T-helper 2 cell treated with Interferon-gamma antibody and Interleukin-4, amounts not matched to agents 5 μg/mL and 100 μg/mL, for 36 hours (primary cell): Measurements from ENCODE around the gene TMEM82.

Experiments used
- DNase-seq: peaks from one replicate; pipeline ENCODE4 v3.0.0; 2021; ENCODE audit warnings: low spot score
- H3K27ac Mint-ChIP-seq: one replicate; pipeline ENCODE4 v1.8.0; 2021; ENCODE audit warnings: mild to moderate bottlenecking, mixed read lengths
- H3K27me3 Mint-ChIP-seq: one replicate; pipeline ENCODE4 v1.8.0; 2021; ENCODE audit warnings: low read depth, mixed read lengths
- H3K36me3 Mint-ChIP-seq: one replicate; pipeline ENCODE4 v1.8.0; 2021; ENCODE audit warnings: low read depth, mixed read lengths
- H3K4me1 Mint-ChIP-seq: one replicate; pipeline ENCODE4 v1.8.0; 2021; ENCODE audit warnings: low read depth, mixed read lengths
- H3K4me3 Mint-ChIP-seq: one replicate; pipeline ENCODE4 v1.8.0; 2022; ENCODE audit warnings: mild to moderate bottlenecking, moderate library complexity, mixed read lengths
- H3K9me3 Mint-ChIP-seq: one replicate; pipeline ENCODE4 v1.8.0; 2021; ENCODE audit warnings: mixed read lengths

TMEM82 gene

GRCh38 chr1:15735304-15736037 is 6.8 kb upstream of the TMEM82 start:
- Mint-ChIP-seq H3K9me3 (no peaks in the 10 kb centered on the region), H3K27ac (no peak overlapping the region), H3K27me3 (no peaks in the 10 kb centered on the region)

GRCh38 chr1:15736038-15736891 is 6.0 kb upstream of the TMEM82 start, which contains the start of gene SLC25A34:
TSS of gene SLC25A34 (plus strand) at chr1:15736258. CDS start at chr1:15736486, 228 bp downstream.
- Mint-ChIP-seq H3K4me3 (no peak within 1 kb of the TSS), H3K9me3 (no peaks in the 10 kb centered on the region), H3K36me3 (no peaks in the 10 kb centered on the region), H3K4me1 (peaks cover under 1% of the 10 kb centered on the region), H3K27ac (no peak within 1 kb of the TSS), H3K27me3 (no peaks in the 10 kb centered on the region)
- DNase-seq, result no peak

More at GRCh38 chr1:15735304-15736037, 6.8 kb upstream of the TMEM82 start:
- Mint-ChIP-seq H3K36me3 (no peaks in the 10 kb centered on the region), H3K4me1 (no peaks in the 10 kb centered on the region), H3K4me3 (no peak overlapping the region)
- no peak for DNase-seq

DNA sequence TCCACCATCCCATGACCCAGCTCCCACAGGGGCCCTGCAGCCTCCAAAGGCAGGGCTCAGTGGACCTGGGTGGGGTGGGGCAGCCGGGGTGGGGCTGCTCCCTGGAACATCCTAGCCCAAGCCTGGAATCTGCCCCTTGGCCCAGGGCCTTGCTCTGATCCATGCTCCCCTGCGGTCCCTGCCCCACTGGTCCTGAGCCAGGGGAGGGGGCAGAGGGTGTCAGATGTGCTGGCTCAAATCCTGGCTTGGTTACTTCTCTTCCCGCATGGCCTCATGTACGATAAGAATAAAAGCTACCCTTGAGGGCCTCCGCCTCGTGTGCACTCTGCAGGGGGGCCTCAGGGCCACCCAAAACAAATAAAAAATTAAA is 5.4 kb upstream of the TMEM82 start:
- no peaks in the 10 kb centered on the region for H3K9me3 Mint-ChIP-seq
- no peak overlapping the region for H3K4me3 Mint-ChIP-seq
- DNase-seq, result no peak
- H3K36me3 Mint-ChIP-seq, result no peaks in the 10 kb centered on the region
- H3K27ac Mint-ChIP-seq, result no peak overlapping the region
- no peaks in the 10 kb centered on the region for H3K27me3 Mint-ChIP-seq
- H3K4me1 Mint-ChIP-seq, result peaks cover 5% of the 10 kb centered on the region

DNA sequence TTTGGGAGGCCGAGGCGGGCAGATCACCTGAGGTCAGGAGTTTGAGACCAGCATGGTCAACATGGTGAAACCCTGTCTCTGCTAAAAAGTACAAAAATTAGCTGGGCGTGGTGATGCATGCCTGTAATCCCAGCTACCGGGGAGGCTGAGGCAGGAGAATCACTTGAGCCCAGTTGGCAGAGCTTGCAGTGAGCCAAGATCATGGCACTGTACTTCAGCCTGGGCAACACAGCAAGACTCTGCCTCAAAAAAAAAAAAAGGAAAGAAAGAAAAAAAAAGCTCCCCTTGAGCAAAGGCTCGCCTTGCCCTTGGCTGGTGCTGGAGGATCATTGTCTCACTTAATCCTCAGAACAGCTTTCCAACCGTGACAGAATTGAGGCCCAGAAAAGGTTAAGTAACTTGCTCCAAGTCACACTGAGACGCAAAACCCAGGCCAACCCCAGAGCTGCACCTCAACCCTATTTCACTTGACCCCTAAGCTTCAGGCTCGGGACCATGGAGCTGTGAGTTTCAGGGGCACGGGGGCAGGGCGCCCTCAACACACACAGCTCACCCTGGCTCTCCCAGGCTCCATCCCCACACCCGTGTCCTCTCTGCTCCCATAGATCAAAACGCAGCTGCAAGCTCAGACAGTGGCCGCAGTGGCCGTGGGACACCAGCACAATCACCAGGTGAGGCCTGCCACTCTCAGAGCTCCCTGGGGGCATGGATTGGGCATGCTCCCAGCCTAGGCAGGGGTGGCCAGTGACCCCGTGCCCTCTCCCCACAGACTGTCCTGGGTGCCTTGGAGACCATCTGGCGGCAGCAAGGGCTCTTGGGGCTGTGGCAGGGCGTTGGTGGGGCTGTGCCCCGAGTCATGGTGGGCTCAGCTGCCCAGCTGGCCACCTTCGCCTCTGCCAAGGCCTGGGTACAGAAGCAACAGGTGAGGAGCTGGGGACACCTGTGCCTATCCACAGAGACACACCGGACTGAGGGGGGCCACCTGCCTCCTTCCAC is 4.7 kb upstream of the TMEM82 start:
- Mint-ChIP-seq H3K4me1 (peaks cover 5% of the 10 kb centered on the region), H3K27ac (no peak overlapping the region), H3K4me3 (no peak overlapping the region), H3K36me3 (no peaks in the 10 kb centered on the region), H3K9me3 (no peaks in the 10 kb centered on the region), H3K27me3 (no peaks in the 10 kb centered on the region)
- DNase-seq, result no peak

GRCh38 chr1:15738416-15739113 is 3.7 kb upstream of the TMEM82 start:
- Mint-ChIP-seq H3K4me1 (peaks cover 5% of the 10 kb centered on the region), H3K9me3 (no peaks in the 10 kb centered on the region), H3K27ac (no peak overlapping the region), H3K4me3 (no peak overlapping the region), H3K36me3 (no peaks in the 10 kb centered on the region), H3K27me3 (no peaks in the 10 kb centered on the region)
- DNase-seq, result no peak

- no peaks in the 10 kb centered on the region for H3K36me3 Mint-ChIP-seq
- H3K4me3 Mint-ChIP-seq, result no peak overlapping the region
- H3K27ac Mint-ChIP-seq, result no peak overlapping the region
- H3K27me3 Mint-ChIP-seq, result no peaks in the 10 kb centered on the region
- DNase-seq, result no peak
- H3K9me3 Mint-ChIP-seq, result no peaks in the 10 kb centered on the region
- H3K4me1 Mint-ChIP-seq, result peaks cover 5% of the 10 kb centered on the region
Measured at GRCh38 chr1:15739259-15739658, 3.0 kb upstream of the TMEM82 start.

- no peak for DNase-seq
- H3K9me3 Mint-ChIP-seq, result no peaks in the 10 kb centered on the region
- no peak overlapping the region for H3K4me3 Mint-ChIP-seq
- peaks cover 5% of the 10 kb centered on the region for H3K4me1 Mint-ChIP-seq
- H3K27me3 Mint-ChIP-seq, result no peaks in the 10 kb centered on the region
- no peaks in the 10 kb centered on the region for H3K36me3 Mint-ChIP-seq
- no peak overlapping the region for H3K27ac Mint-ChIP-seq
Measured at GRCh38 chr1:15739745-15740144, 2.6 kb upstream of the TMEM82 start.

- no peak overlapping the region for H3K27ac Mint-ChIP-seq
- H3K27me3 Mint-ChIP-seq, result no peaks in the 10 kb centered on the region
- peak; percentile 53 for DNase-seq
- H3K4me3 Mint-ChIP-seq, result no peak overlapping the region
- peaks cover 5% of the 10 kb centered on the region for H3K4me1 Mint-ChIP-seq
- no peaks in the 10 kb centered on the region for H3K9me3 Mint-ChIP-seq
- no peaks in the 10 kb centered on the region for H3K36me3 Mint-ChIP-seq
Measured at GRCh38 chr1:15740924-15741850, 1.1 kb upstream of the TMEM82 start.

DNA sequence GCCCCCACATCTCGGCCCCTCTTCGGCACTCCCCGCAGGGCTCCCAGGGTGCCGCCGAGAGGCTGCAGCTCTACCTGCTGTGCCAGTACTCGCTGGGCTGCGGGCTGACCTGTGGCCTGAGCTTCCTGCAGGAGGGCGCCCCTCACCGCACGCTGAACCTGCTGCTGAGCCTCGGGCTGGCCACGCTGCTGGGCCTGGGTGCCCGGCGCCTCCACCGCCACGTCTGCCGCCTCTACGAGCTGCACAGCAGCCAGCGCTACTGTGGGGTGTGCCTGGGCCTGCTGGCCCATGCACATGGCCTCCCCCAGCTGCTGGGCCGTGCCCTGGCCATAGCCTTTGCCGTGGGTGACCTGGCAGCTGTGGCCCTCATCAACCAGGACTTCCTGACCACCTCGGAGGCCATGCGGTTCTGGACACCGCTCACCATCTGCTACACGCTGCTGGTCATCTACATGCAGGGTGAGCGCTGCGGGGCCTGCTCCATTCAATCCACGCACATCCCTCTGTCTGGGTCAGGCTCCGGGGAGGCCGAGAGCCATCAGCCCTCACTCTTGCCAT is 1.9 kb downstream of the TMEM82 start:
- Mint-ChIP-seq H3K27ac (no peak overlapping the region), H3K27me3 (no peaks in the 10 kb centered on the region), H3K9me3 (no peaks in the 10 kb centered on the region), H3K4me1 (peaks cover 5% of the 10 kb centered on the region), H3K4me3 (no peak overlapping the region), H3K36me3 (no peaks in the 10 kb centered on the region)
- no peak for DNase-seq

GRCh38 chr1:15747378-15747777 is 5.1 kb downstream of the TMEM82 start:
- Mint-ChIP-seq H3K36me3 (no peaks in the 10 kb centered on the region), H3K4me3 (no peak overlapping the region), H3K27ac (no peak overlapping the region), H3K4me1 (no peaks in the 10 kb centered on the region), H3K9me3 (no peaks in the 10 kb centered on the region), H3K27me3 (no peaks in the 10 kb centered on the region)
- DNase-seq, result no peak

- DNase-seq, result no peak
- Mint-ChIP-seq H3K27me3 (no peaks in the 10 kb centered on the region), H3K4me3 (no peak overlapping the region), H3K27ac (no peak overlapping the region), H3K4me1 (no peaks in the 10 kb centered on the region), H3K36me3 (no peaks in the 10 kb centered on the region), H3K9me3 (no peaks in the 10 kb centered on the region)
Measured at GRCh38 chr1:15748264-15748663, 6.0 kb downstream of the TMEM82 start.

DNA sequence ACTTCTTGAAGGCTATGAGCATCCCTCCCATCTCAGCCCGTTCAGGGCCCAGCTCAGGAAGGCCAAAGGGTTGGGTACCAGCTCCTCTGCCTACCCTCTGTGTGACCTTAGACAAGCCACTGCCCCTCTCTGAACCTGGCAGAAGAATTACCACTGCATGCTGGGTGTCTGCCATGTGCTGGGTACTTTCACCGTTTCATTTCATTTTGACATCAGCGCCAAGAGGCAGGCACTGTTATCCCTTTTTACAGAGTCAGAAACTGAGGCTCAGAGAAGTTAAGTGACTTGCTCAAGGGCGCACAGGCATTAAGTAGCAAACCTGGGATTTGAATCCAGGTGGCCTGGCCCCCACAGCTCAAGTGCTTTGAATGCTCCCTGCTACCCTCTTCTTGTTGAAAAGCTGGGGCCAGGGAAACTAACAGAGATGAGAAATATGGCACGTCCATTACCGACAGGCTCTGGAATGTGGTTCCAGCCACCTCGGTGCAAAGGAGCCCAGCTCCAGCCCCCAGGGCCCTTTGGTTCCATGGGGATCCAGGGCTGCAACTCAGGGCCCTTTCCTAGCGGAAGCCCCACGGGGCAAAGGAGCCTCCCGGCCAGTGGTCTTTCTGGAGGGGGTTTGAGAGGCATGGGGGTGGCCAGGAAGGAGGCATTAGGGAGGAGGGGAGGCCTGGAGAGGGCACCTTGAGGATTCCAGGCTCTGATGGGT is 6.5 kb downstream of the TMEM82 start:
- H3K4me1 Mint-ChIP-seq, result no peaks in the 10 kb centered on the region

More for the DNA sequence above, 6.5 kb downstream of the TMEM82 start:
- DNase-seq, result no peak
- Mint-ChIP-seq H3K9me3 (no peaks in the 10 kb centered on the region), H3K27ac (no peak overlapping the region), H3K27me3 (no peaks in the 10 kb centered on the region), H3K36me3 (no peaks in the 10 kb centered on the region), H3K4me3 (no peak overlapping the region)
